Measurements from ENCODE around the gene SHISAL1. TPM values are rescaled to one million over a fixed set of nuclear protein-coding genes. Genes with fewer than 3 reads are reported as not detected.
A peak's percentile ranks its signal among the peaks of the same experiment; 100 is the strongest.

The SHISAL1 gene
- total RNA-seq, 8 experiments from 2014 or later = 0.17 to 21.5 (median 3.5) TPM

DNA sequence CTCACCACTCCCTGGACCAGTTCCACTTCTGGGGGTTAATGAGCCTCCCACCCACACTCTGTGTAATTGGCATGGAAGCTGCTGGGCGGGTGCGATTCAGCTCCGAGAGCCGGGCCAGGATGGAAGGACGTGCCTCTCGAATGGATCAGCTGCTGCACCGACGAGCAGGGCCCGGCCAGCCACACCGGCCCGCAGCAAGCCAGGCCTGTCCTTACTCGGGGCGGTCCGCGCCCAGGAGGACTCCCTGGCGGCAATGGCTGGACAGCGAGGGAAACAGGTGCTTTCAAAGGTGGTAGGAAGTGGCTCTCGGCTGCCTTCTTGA lies 4.3 kb upstream of the SHISAL1 start:
- peak in 3 of 8 experiments; percentile 25 to 71 (median 35) for ATAC-seq (replicated peaks in 6 of 8)
- H3K4me3 ChIP-seq = no peak overlapping the region
- 4 to 100% (median 86%) methylated on average over 1 to 5 of the region's 18 CpGs; no CpG with 5 or more reads in 6 of the 10 experiments for WGBS, 10 experiments
- no peak overlapping the region for H3K27ac ChIP-seq
- no peaks in the 10 kb centered on the region for H3K4me1 ChIP-seq (replicated peaks in 1 of 2)
- in situ Hi-C loops (cut with MboI; ENCODE audit: low pct_unique_long_range_greater_than_20kb in 2 of 9, low sequenced_read_pairs in 9 of 9, unreplicated experiment in 9 of 9) = no loop called here

- ATAC-seq (replicated peaks in 6 of 8) = peak in 3 of 8 experiments; percentile 11 to 62 (median 16)
- no peak overlapping the region for H3K4me3 ChIP-seq
- in situ Hi-C loops (cut with MboI; ENCODE audit: low pct_unique_long_range_greater_than_20kb in 2 of 9, low sequenced_read_pairs in 9 of 9, unreplicated experiment in 9 of 9) = no loop called here
- no peak overlapping the region for H3K27ac ChIP-seq
- H3K4me1 ChIP-seq (replicated peaks in 1 of 2) = no peaks in the 10 kb centered on the region
- 2 to 100% (median 84%) methylated on average over 1 to 8 of the region's 13 CpGs; no CpG with 5 or more reads in 6 of the 10 experiments for WGBS, 10 experiments
These were observed 3.8 kb upstream of the SHISAL1 start for GRCh38 chr22:44316393-44317122.

DNA sequence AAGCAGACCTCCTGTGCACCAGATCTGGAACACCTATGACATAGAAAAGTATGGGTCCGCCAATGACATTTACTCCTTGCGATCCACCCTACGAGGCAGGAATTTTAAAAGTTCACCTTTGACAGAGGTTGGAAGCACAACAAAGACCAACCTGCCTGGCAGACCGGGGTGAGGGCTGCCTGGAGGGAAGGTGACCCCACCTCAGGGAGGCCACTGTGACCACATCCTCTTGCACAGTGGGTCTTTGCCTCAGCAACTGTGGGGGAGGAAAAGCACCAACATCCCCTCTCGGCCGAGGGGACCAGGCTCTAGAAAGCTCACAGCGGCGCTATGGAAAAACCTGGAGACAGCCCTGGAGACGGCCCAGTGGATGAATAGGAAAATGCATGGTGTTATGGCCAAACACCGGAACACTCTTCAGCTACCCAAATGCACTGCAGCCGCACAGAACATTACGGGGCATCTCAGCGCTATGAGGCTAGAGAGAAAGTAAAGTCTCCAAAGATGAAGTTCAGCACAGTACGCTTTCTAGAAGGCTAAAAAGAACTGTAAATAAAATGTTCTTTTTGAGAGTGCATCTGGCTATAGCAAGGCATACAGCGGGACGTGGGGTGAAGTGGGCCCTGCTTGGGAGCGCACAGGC lies 1.8 kb upstream of the SHISAL1 start:
- no peak overlapping the region for H3K27ac ChIP-seq
- H3K4me1 ChIP-seq (replicated peaks in 1 of 2) = no peaks in the 10 kb centered on the region
- H3K4me3 ChIP-seq = no peak overlapping the region
- in situ Hi-C loops (cut with MboI; ENCODE audit: low pct_unique_long_range_greater_than_20kb in 2 of 9, low sequenced_read_pairs in 9 of 9, unreplicated experiment in 9 of 9) = no loop called here
- no peak for ATAC-seq (replicated peaks in 6 of 8)
- WGBS, 10 experiments = 70 to 100% (median 89%) methylated on average over 1 to 14 of the region's 17 CpGs

DNA sequence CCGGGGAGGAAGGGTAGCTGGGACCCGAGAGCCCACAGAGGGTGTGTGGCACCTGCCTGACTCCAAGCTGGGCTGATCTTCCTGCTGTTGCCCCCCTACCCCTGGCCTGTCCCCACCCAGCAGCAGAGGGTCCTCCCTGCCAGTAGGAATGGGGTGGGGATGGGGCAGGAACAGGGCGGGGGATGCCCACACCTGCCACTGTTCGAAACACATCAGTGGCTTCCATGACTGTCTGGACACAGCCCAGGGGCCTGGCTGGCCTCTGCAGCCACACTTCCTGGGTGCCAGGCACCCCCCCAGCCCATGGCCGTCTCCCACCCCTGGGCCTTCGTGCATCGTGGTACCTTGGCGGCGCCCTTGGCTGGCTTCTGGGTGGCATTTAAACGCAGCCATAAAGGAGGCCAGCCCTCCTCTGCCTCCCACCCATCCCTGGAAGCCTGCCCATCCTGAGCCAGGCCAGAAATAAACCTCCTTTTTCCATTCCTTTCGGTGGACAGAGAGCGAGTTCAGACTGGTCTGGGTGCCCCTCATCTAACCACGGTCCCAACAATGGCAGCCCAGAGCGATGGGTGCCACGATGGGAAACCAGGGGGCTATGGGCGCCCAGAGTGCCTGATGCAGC lies 745 bp upstream of the SHISAL1 start:
- in situ Hi-C loops (cut with MboI; ENCODE audit: low pct_unique_long_range_greater_than_20kb in 2 of 9, low sequenced_read_pairs in 9 of 9, unreplicated experiment in 9 of 9) = no loop called here
- H3K4me3 ChIP-seq = no peak overlapping the region
- 83% methylated on average over 1 of the region's 16 CpGs; no CpG with 5 or more reads in 9 of the 10 experiments for WGBS, 10 experiments
- H3K27ac ChIP-seq = no peak overlapping the region
- no peak for ATAC-seq (replicated peaks in 6 of 8)
- H3K4me1 ChIP-seq (replicated peaks in 1 of 2) = no peaks in the 10 kb centered on the region

DNA sequence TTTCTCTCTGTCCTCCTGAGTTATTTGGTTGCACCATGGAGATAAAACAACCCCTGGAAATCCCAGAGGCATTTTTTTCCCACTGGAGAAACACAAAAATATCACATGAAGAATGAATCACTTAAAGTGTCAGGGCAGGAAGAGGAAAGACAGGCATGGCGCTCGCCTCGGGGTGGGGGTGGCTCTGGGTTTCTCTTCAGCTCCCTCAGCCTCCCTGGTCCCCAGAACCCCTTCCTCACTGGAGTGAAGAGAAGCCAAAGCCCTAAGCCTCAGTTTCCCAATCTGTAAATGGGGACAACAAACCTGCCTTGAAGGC lies 938 bp downstream of the SHISAL1 start:
- H3K4me3 ChIP-seq = no peak overlapping the region
- no peaks in the 10 kb centered on the region for H3K4me1 ChIP-seq (replicated peaks in 1 of 2)
- WGBS, 10 experiments = 10 to 100% (median 90%) methylated on average over 1 to 2 of the region's 3 CpGs; no CpG with 5 or more reads in 6 of the 10 experiments
- in situ Hi-C loops (cut with MboI; ENCODE audit: low pct_unique_long_range_greater_than_20kb in 2 of 9, low sequenced_read_pairs in 9 of 9, unreplicated experiment in 9 of 9) = no loop called here
- no peak overlapping the region for H3K27ac ChIP-seq
- no peak for ATAC-seq (replicated peaks in 6 of 8)

DNA sequence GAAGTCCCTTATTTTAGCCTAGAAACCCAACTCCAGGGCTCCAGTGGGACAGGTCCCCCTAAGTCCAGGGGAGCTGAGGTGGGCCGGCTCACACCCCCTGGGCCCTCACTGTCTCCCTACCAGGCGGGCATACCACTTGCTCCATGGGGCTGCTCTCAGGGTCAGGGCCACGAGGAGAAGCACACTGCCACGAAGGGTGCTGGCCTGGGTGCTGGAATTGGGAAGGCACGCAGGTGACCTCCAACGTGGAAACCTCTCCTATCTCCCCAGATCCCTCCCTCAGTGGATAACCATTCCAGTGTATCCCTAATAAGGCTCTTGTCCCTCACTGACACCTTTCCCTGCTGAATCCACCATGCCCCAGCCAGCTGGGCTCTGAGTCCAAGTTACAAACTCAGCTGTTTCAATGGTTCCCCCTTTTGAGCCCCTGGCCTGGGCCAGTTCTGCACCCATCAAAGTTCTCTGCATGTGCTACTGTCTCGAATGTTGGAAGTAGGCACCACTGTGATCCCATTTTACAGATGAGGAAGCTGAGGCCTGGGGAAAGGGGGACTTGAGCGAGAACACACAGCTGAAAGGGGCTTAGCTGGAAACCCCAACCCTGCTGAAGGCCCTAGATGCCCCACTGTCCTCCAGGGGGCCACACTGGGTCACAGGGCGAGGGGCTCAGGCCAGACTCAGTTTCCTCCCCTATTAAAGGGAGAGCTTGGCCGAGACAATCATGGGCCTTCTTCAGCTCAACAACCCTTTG lies 1.5 kb downstream of the SHISAL1 start:
- Histone ChIP-seq H3K27ac (no peak overlapping the region), H3K4me1 (replicated peaks in 1 of 2) (no peaks in the 10 kb centered on the region), H3K4me3 (no peak overlapping the region)
- in situ Hi-C loops (cut with MboI; ENCODE audit: low pct_unique_long_range_greater_than_20kb in 2 of 9, low sequenced_read_pairs in 9 of 9, unreplicated experiment in 9 of 9) = no loop called here
- 80 to 100% (median 90%) methylated on average over 2 to 7 of the region's 10 CpGs; no CpG with 5 or more reads in 2 of the 10 experiments for WGBS, 10 experiments
- no peak for ATAC-seq (replicated peaks in 6 of 8)

- in situ Hi-C loops (cut with MboI; ENCODE audit: low pct_unique_long_range_greater_than_20kb in 2 of 9, low sequenced_read_pairs in 9 of 9, unreplicated experiment in 9 of 9) = no loop called here
- ATAC-seq (replicated peaks in 6 of 8) = peak in 2 of 8 experiments; percentile 5 to 11
- Histone ChIP-seq H3K27ac (no peak overlapping the region), H3K4me1 (replicated peaks in 1 of 2) (no peaks in the 10 kb centered on the region), H3K4me3 (no peak overlapping the region)
- 0 to 83% (median 67%) methylated on average over 1 to 7 of the region's 9 CpGs; no CpG with 5 or more reads in 3 of the 10 experiments for WGBS, 10 experiments
These were observed 3.1 kb downstream of the SHISAL1 start for GRCh38 chr22:44309647-44310046.

GRCh38 chr22:44309137-44309536 lies 3.6 kb downstream of the SHISAL1 start:
- 0 to 100% (median 74%) methylated on average over 1 to 4 of the region's 16 CpGs; no CpG with 5 or more reads in 6 of the 10 experiments for WGBS, 10 experiments
- Histone ChIP-seq H3K4me3 (no peak overlapping the region), H3K27ac (no peak overlapping the region), H3K4me1 (replicated peaks in 1 of 2) (no peaks in the 10 kb centered on the region)
- peak; percentile 75 to 96 (median 84) for ATAC-seq (replicated peaks in 6 of 8)
- in situ Hi-C loops (cut with MboI; ENCODE audit: low pct_unique_long_range_greater_than_20kb in 2 of 9, low sequenced_read_pairs in 9 of 9, unreplicated experiment in 9 of 9) = no loop called here

DNA sequence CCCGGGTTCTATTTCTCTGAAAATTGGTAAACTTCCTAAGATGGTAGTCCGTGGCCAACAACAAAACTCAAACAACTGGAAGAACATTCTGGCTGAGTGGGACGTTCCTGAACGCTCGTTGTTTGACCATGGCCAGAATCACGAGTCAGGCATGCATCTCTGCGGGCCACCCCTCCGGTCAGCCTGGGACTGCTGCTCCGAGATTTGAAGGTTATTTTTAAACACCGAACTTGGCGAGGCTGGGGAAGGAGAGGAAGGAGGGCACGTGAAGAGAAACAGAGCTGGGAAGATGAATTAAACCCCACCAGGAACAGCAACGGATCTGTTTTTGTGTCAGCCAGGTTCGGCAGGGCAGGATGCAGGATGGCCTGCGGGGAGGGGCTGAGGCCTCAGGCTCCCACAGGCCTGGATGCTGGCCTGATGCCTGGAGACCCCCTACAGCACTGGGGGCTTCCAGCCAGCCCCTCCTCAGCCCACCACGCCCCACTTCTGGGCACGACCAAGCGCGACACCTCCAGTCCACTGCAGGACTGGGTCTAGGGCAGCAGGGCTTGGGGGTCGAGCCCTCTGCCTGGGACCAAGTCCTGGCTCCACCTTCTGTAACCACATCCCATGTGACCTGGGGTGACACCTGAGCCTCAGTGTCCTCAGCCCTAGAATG lies 5.1 kb downstream of the SHISAL1 start:
- no peak overlapping the region for H3K27ac ChIP-seq
- no peaks in the 10 kb centered on the region for H3K4me1 ChIP-seq (replicated peaks in 1 of 2)
- no peak for ATAC-seq (replicated peaks in 6 of 8)
- in situ Hi-C loops (cut with MboI; ENCODE audit: low pct_unique_long_range_greater_than_20kb in 2 of 9, low sequenced_read_pairs in 9 of 9, unreplicated experiment in 9 of 9) = no loop called here
- 74 to 100% (median 80%) methylated on average over 1 to 16 of the region's 20 CpGs; no CpG with 5 or more reads in 3 of the 10 experiments for WGBS, 10 experiments
- H3K4me3 ChIP-seq = no peak overlapping the region

GRCh38 chr22:44305888-44306287 lies 6.9 kb downstream of the SHISAL1 start:
- no peak for ATAC-seq (replicated peaks in 6 of 8)
- peaks cover 7 to 11% of the 10 kb centered on the region in 2 donors for H3K4me1 ChIP-seq (replicated peaks in 1 of 2)
- in situ Hi-C loops (cut with MboI; ENCODE audit: low pct_unique_long_range_greater_than_20kb in 2 of 9, low sequenced_read_pairs in 9 of 9, unreplicated experiment in 9 of 9) = no loop called here
- H3K27ac ChIP-seq = no peak overlapping the region
- no peak overlapping the region for H3K4me3 ChIP-seq
- 74 to 85% methylated on average over 4 to 5 of the region's 10 CpGs; no CpG with 5 or more reads in 8 of the 10 experiments for WGBS, 10 experiments

GRCh38 chr22:44305455-44305854 lies 7.3 kb downstream of the SHISAL1 start:
- Histone ChIP-seq H3K27ac (no peak overlapping the region), H3K4me3 (no peak overlapping the region), H3K4me1 (replicated peaks in 1 of 2) (peaks cover 12 to 16% of the 10 kb centered on the region in 2 donors)
- no peak for ATAC-seq (replicated peaks in 6 of 8)
- in situ Hi-C loops (cut with MboI; ENCODE audit: low pct_unique_long_range_greater_than_20kb in 2 of 9, low sequenced_read_pairs in 9 of 9, unreplicated experiment in 9 of 9) = no loop called here
- WGBS, 10 experiments = 90 to 100% (median 100%) methylated on average over 1 to 4 of the region's 13 CpGs; no CpG with 5 or more reads in 7 of the 10 experiments

GRCh38 chr22:44304911-44305310 lies 7.8 kb downstream of the SHISAL1 start:
- peaks cover 15 to 16% of the 10 kb centered on the region in 2 donors for H3K4me1 ChIP-seq (replicated peaks in 1 of 2)
- no peak overlapping the region for H3K4me3 ChIP-seq
- in situ Hi-C loops (cut with MboI; ENCODE audit: low pct_unique_long_range_greater_than_20kb in 2 of 9, low sequenced_read_pairs in 9 of 9, unreplicated experiment in 9 of 9) = no loop called here
- no peak for ATAC-seq (replicated peaks in 6 of 8)
- whole genome bisulfite sequencing, 10 experiments = 17 to 100% (median 80%) methylated on average over 1 to 2 of the region's 2 CpGs; no CpG with 5 or more reads in 5 of the 10 experiments
- no peak overlapping the region for H3K27ac ChIP-seq
